PFSK-1 (cell line): Measurements from ENCODE around the gene FAM120C.

Source experiments
- FOXP2 ChIP-seq: optimal IDR thresholded peaks from 2 replicates; pipeline ENCODE3; 2011; ENCODE audit warnings: borderline replicate concordance, control low read depth, inconsistent platforms; ENCODE audit not compliant: insufficient read depth; ENCODE audit errors: extremely low read length, extremely low read depth
- POLR2AphosphoS5 ChIP-seq: IDR thresholded peaks from 2 replicates; pipeline ENCODE4 v1.6.1; 2012; ENCODE audit warnings: low read depth, mild to moderate bottlenecking, control low read depth, low read length, moderate library complexity
- REST ChIP-seq, 2 experiments: IDR thresholded peaks; 2 replicates each; pipeline versions ENCODE4 v1.6.1 to v1.8.0; 2011 to 2012; ENCODE audit warnings: low read depth in 2 of 2, low read length in 2 of 2, control low read depth in 1 of 2, inconsistent platforms in 1 of 2, mild to moderate bottlenecking in 1 of 2, moderate library complexity in 1 of 2; ENCODE audit not compliant: insufficient read depth in 1 of 2
- SIN3A ChIP-seq: IDR thresholded peaks from 2 replicates; pipeline ENCODE4 v1.6.1; 2012; ENCODE audit warnings: mild to moderate bottlenecking, low read length, moderate library complexity, borderline replicate concordance; ENCODE audit not compliant: insufficient read depth
- TAF1 ChIP-seq: IDR thresholded peaks from 2 replicates; pipeline ENCODE4 v1.6.1; 2012; ENCODE audit warnings: low read length, control low read depth, borderline replicate concordance; ENCODE audit not compliant: insufficient read depth

FAM120C gene

DNA sequence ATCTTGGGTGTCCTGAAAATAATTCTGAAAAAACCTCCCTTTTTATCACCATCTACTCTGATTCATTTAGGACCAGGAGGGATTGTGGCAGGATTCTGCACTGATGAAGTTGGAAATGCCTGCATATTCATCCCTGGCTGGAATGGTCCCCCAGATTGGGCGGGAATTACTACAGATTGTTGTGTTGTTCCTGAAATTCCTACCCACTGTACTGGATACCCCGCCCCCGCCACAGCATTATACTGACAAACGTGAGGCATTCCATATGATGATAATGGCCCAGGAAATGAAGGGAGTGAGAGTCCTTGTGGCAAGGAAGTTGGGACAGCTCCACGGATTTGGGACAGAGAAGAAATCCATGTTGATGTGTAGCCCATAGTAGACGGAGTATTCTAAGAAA is 15.2 kb upstream of the FAM120C start:
- TF ChIP-seq FOXP2 (no peak), TAF1 (no peak), REST (IDR thresholded peaks at IDR 0.05; ENCODE audit: insufficient read depth in 1 of 2, low read depth in 2 of 2, low read length in 2 of 2) (no peak), POLR2AphosphoS5 (no peak), SIN3A (no peak)

GRCh38 chrX:54194982-54195588 is 12.0 kb upstream of the FAM120C start:
- no peak for TF ChIP-seq POLR2AphosphoS5
- TF ChIP-seq TAF1, result no peak
- TF ChIP-seq SIN3A, result no peak
- TF ChIP-seq REST (IDR thresholded peaks at IDR 0.05; ENCODE audit: insufficient read depth in 1 of 2, low read depth in 2 of 2, low read length in 2 of 2), result no peak
- TF ChIP-seq FOXP2, result no peak

DNA sequence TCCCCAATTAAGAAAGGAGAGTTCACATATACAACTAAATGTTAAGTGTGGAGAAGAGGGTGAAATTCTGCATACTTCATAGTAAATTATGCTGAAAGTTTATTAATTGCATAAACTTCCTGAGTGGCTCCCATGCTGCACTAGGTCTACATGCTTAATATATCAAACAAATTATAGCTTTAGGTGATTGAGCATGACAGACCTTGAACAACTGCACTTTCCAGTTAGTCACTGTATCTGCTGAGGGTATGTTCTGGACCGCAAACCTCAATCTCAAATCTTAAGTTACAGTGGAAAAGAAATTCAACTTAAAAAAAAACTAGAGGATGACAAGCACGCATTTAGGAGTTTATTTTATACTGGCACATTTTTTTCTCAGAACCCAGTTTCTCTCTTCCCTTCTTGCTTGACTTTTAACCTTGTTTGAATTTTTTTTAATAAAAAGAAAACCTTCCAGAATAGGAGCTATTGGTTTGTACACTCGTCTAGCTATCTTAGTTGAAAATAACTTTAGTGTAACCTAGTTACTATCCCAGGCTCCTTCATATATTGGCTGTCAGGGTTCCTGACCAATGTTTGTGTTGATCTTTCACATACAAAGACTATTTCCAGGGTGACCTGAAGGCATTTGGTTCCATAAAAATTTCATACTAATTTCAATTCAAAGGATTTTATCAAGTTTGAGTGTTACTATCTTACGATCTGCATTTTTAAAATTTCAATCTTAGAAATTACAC is 10.2 kb upstream of the FAM120C start:
- TF ChIP-seq SIN3A, result no peak
- no peak for TF ChIP-seq POLR2AphosphoS5
- TF ChIP-seq FOXP2, result no peak
- no peak for TF ChIP-seq REST (IDR thresholded peaks at IDR 0.05; ENCODE audit: insufficient read depth in 1 of 2, low read depth in 2 of 2, low read length in 2 of 2)
- no peak for TF ChIP-seq TAF1

DNA sequence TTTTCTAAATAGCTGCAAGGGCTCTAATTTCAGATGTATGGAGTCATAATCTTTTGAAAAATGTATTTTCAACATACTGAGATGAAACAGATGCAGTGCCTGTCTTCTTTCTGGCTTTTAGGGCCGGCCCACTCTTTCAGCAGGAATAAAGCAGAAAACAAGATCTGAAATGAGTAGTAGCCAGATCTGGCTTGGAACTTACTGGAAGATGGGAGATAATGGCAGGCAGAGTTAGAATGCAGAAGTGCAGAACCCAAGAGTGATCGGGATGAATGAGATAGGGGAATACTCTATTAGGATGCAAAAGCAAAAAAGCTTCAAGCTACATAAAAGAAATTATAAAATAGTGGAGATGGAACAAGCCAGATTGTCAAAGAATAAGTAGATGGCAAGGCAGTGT is 1.4 kb upstream of the FAM120C start:
- no peak for TF ChIP-seq FOXP2
- TF ChIP-seq TAF1, result no peak
- no peak for TF ChIP-seq SIN3A
- no peak for TF ChIP-seq REST (IDR thresholded peaks at IDR 0.05; ENCODE audit: insufficient read depth in 1 of 2, low read depth in 2 of 2, low read length in 2 of 2)
- TF ChIP-seq POLR2AphosphoS5, result no peak
